ENCODE data around the gene TNNC2.
"Not testable (repeated sequence)": the region's sequence is repeated elsewhere in the genome, so short reads cannot be mapped to it uniquely, and the experiment has no call there.

Gene TNNC2

GRCh38 chr20:45818239-45818638 lies 8.9 kb downstream of the TNNC2 start:
- no peak for DNase-seq

- DNase-seq = no peak
Measured at GRCh38 chr20:45817376-45818194, 9.5 kb downstream of the TNNC2 start.

DNA sequence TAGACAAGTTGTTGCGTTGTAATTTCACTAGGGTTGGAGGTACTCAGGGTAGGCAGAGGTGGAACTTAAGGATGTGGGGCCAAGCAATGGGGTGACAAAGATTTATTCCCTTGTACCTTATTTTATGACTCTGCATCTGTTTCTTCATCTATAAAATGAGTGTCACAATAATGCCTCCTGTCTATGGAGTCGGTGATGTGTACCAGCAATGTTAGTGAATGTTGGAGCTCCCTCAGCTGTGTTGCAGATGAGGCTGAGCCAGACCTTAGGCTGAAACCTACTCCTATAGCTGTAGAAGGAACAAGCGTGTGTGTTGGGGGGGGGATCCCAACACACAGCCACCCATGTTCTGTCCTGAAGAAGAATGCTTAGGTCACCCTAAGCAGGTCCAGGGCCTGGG lies 10.2 kb downstream of the TNNC2 start:
- DNase-seq = no peak

DNA sequence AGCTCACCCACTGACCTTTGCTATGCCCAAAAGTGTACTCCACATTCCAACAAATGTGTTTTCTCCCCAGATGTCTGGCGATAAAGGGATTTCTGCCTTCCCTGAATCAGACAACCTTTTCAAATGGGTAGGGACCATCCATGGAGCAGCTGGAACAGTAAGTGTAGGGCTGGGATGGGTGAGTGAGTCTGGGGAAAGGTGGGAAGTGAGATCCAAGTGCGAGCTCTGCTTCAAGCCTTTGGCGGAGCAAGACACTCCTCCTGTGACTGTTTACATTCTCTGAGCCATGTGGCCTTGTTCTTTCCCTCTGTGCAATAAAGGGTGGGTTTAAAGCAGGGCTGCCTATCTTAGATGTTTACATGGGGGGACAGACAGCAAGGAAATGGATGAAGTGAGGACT lies 12.8 kb downstream of the TNNC2 start:
- DNase-seq = no peak

DNA sequence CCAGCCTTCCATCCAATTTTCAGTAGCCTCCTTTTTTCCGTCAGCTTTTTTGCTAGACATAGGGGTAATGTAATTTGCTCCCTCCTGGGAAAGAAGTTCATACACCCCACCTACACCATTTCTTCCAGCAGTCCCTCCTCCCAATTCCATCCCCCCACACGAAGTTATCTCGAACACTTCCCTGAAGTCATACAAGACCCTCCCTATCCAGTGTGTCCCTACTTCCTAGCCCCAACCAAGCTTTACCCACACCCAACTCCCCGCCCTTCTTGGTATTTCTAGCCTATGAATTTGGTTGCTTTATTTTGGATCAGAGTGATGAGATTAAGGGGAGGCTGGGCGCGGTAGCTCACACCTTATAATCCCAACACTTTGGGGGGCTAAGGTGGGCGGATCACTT lies 13.6 kb downstream of the TNNC2 start:
- DNase-seq = no peak

DNA sequence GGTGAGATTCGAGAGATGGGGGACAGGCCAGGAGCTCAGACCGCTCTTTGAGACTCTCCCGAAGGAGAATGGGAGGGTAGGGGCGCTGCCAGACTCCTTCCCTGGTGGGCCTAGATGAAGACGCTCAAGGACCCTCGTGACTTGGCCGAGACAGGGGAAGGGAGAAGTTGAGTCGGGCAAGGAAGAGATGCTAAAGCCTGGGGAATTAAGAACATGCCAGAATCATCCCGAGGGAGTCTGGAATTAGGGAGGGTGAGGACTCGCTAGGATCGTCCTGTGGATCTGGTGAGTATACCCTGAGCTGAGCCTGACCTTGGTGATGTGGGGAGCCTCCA lies 14.1 kb downstream of the TNNC2 start:
- no peak for DNase-seq

DNA sequence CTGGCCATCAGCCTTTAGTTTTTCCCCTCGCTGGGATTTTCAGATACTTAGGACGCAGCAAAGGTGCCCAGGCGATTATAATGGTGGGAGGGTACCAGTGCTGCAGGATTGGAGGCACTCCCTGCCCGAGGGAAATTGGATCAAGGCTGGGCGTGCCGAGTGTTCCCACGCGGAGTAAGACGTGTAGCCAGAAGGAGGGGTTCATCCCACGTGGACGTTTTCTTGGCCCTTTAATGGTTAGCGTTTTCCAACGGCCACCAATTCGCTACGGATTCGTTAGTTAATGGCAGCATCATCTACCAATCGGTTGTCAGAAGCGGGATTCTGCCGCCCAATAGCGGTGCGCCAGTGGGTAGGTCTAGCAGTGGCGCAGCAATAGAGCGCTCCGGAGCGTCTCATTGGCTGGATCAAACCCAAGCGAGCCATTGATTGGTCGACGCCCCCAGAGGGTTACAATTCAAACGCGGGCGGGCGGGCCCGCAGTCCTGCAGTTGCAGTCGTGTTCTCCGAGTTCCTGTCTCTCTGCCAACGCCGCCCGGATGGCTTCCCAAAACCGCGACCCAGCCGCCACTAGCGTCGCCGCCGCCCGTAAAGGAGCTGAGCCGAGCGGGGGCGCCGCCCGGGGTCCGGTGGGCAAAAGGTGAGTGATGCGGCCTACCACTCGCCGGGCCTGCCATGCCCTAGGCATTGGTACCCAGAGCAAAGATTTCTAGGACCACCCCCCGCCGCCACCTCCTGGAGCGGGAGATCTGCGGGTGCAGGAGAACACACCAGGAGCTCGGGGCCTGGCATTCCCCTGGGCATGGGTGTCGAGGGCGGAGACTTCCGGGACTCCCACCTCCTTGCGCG lies 14.7 kb downstream of the TNNC2 start, which contains the start of gene UBE2C:
Gene UBE2C, plus strand, starts transcription at position 488 of the 849 bp plus-strand sequence. Its CDS starts 52 bp downstream, at position 540.
- DNase-seq = peak; percentile 92

DNA sequence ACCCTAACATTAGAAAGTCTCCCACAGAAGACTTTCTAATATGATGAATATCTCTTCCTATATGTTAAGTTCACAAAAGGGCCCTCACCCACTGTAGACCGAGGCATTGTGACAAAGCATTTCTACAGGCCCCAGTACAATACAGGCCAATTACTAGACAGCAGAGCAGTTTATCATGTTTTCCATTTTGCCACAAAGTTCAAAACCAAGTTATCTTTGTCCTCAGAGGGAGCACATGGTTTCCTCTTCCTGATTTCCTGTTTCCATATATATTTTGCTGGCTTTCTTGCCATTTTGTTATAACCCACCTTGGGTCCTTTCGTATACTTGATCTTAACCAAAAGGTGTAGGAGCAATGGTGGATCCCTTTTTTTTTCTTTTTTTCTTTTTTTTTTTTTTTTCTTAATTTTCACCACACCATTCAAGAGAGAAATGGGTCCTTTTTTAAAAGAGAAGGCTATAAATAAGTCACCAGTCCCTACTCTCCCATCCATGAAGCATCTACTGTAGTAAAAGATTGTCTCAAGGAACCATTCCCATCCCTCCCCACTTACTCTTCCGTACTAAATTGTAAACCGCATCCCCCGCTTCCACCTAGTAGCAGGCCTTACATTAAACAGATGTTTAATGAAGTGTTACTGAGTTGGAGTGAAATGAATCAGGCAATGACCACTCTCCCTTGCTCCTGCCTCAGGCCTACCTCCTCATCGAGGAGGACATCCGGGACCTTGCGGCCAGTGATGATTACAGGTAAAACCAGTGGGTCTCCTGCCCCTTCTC lies 16.7 kb downstream of the TNNC2 start:
- DNase-seq = no peak

- DNase-seq = no peak
Measured at GRCh38 chr20:45801851-45802250, 25.3 kb downstream of the TNNC2 start.

- DNase-seq = no peak
Measured at GRCh38 chr20:45798935-45799642, 28.0 kb downstream of the TNNC2 start.

DNA sequence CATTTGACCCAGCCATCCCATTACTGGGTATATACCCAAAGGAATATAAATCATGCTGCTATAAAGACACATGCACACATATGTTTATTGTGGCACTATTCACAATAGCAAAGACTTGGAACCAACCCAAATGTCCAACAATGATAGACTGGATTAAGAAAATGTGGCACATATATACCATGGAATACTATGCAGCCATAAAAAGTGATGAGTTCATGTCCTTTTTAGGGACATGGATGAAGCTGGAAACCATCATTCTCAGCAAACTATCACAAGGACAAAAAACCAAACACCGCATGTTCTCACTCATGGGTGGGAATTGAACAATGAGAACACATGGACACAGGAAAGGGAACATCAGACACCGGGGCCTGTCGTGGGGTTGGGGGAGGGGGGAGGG lies 29.2 kb downstream of the TNNC2 start:
- DNase-seq = not testable (repeated sequence)

- not testable (repeated sequence) for DNase-seq
Measured at GRCh38 chr20:45797510-45797909, 29.6 kb downstream of the TNNC2 start.

GRCh38 chr20:45796337-45797065 lies 30.6 kb downstream of the TNNC2 start:
- no peak for DNase-seq

GRCh38 chr20:45792317-45793118 lies 34.6 kb downstream of the TNNC2 start:
- peak; percentile 26 for DNase-seq

- DNase-seq = no peak
Measured at GRCh38 chr20:45788351-45788750, 38.8 kb downstream of the TNNC2 start.

DNA sequence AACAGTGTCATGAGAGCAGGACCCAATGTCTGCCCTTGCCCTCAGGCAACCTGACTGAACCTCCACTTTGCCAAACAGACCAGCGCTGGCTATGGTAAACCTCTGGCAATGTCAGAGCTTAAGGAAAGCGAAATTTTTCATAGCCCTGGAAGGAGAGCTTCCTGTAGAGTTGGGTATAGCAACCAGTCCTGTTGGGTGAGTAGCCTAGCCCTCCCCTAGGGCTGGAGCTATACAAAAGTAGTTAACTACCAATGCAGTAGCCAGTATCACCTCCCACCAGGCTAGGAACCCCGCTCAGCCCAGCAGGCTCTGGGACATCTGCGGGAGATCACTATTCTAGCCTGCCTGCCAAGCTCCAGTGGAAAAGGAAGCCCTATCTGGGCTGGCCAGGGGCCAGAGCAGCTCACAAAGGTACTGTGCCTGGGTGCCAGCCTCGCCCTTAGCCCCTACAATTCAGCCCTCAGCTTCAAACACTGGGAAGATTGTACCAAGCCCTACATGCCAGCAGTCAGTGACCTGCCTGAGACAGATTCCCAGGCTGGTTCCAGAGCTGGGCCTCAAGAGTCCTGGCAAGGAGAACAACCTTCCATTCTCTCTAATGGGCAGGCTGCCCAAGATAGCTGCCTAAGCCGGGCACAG lies 43.3 kb downstream of the TNNC2 start:
- no peak for DNase-seq

DNA sequence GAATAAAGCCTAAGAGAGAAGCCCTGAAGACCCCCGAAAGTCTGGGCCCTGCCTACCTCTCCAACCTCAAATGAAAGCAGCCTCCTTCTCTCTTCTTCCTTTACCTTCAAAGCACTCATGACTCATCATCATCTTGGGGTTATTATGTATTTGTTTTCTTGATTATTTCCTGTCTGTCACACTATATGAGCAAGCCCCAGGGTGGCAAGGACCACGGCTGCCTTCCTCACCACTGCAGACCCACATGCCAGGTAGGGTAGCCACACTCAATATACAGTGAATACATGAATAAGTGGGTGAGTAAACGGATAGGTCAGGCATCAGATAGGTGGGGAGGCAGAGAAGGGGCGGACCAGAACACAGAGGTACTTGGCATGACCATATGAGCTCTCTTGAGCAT lies 44.2 kb downstream of the TNNC2 start:
- no peak for DNase-seq

DNA sequence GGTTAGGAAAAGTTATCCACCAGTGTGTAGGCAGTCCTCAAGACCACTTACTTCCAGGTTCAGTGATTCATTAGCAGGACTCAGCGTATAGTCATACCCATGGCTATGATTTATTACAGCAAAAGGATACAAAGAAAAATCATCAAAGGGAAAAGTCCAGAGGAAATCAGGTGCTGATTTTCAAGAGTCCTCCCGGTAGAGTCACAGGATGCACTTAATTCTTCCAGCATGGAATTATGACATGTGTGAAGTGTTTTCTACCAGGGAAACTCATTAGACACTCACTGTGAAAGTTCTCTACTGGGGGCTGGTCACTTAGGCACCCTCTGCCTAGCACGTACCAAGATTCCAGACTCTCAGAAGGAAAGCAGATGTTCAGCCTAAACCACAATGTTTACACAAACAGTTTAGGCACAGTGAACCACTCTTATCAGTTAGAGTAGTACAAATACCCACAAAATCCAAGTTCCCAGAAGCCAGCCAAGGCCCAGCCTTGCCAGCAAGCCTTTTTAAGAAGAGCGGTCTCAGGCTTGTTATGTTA lies 45.7 kb downstream of the TNNC2 start:
- no peak for DNase-seq

DNA sequence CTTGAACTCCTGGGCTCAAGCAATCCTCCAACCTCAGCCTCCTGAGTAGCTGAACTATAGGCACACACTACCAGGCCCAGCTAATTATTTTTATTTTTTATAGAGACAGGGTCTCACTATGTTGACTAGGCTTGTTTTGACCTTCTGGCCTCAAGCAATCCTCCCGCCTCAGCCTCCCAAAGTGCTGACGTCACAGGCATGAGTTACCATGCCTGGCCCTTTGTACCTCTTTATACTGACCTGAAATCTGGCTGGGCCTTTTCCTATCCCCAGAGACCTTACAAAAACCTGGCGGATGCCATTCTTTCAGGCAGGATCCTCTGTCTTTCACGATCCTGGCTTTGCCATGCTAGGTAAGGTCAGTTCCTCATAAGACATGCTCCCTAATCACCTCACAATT lies 47.0 kb downstream of the TNNC2 start:
- no peak for DNase-seq

Measured in SIG-M5 (cell line).